NB4 (cell line): ENCODE data around the gene XYLB.

Experiments
- DNase-seq: peaks from one replicate; pipeline ENCODE4 v3.0.0; 2010; ENCODE audit warnings: low read depth
- H3K4me3 ChIP-seq: one replicate; pipeline ENCODE4 v1.5.1; 2011; ENCODE audit warnings: mild to moderate bottlenecking, low read depth, low read length, moderate library complexity
- CTCF ChIP-seq: IDR thresholded peaks from one replicate; pipeline ENCODE4 v1.5.1; 2012; ENCODE audit warnings: low read depth, low read length
- MYC ChIP-seq: IDR thresholded peaks from 2 replicates; pipeline ENCODE4 v1.6.1; 2011; ENCODE audit warnings: low read depth, low read length
- POLR2A ChIP-seq: IDR thresholded peaks from 2 replicates; pipeline ENCODE4 v1.6.1; 2011; ENCODE audit warnings: mild to moderate bottlenecking; ENCODE audit not compliant: insufficient read length; ENCODE audit errors: extremely low read depth
- TF ChIP-seq, protein P1 (sequence below): IDR thresholded peaks from 2 replicates; pipeline ENCODE4 v1.6.1; 2011; ENCODE audit warnings: low read depth, low read length

Gene XYLB

GRCh38 chr3:38446812-38447211, 100.2 kb downstream of the XYLB start:
- TF ChIP-seq MYC (no peak), POLR2A (no peak), CTCF (no peak)
- TF ChIP-seq, protein P1, sequence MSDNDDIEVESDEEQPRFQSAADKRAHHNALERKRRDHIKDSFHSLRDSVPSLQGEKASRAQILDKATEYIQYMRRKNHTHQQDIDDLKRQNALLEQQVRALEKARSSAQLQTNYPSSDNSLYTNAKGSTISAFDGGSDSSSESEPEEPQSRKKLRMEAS = no peak
- H3K4me3 ChIP-seq = no peak overlapping the region
- no peak for DNase-seq

- no peak for DNase-seq
- TF ChIP-seq MYC (no peak), POLR2A (no peak), CTCF (no peak)
- TF ChIP-seq, protein P1 = no peak
- H3K4me3 ChIP-seq = no peak overlapping the region
Observed at GRCh38 chr3:38450853-38451252, 104.3 kb downstream of the XYLB start.

GRCh38 chr3:38453075-38453912, 106.7 kb downstream of the XYLB start, which contains the start of gene ACVR2B:
Gene ACVR2B, plus strand, starts transcription at chr3:38453890. Its CDS starts 433 bp downstream, at chr3:38454323.
- TF ChIP-seq CTCF (no peak), MYC (no peak), POLR2A (no peak)
- TF ChIP-seq, protein P1 = no peak
- peak; percentile 76 for DNase-seq
- H3K4me3 ChIP-seq = peak within 1 kb of the TSS; percentile 59

DNA sequence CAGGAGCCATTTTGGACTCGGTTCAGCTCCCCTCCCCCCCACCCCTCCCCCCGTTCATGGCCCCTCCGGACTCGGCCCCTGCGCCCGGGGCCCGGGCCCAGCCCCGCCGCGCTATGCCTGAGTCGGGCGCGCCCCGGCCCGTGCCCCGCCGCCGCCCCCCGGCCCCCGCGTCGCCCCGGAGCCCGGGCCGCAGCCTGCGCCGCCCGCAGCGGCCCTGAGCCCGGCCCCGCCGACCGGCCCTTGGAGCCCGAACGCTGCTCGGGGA, 107.3 kb downstream of the XYLB start:
- peak overlapping the region; percentile 32 for H3K4me3 ChIP-seq
- no peak for DNase-seq

GRCh38 chr3:38454178-38454883, 107.7 kb downstream of the XYLB start:
- TF ChIP-seq POLR2A (no peak), CTCF (no peak), MYC (no peak)
- TF ChIP-seq, protein P1 = no peak
- H3K4me3 ChIP-seq = peak overlapping the region; percentile 59
- DNase-seq = peak; percentile 48

More for the DNA sequence above, 107.3 kb downstream of the XYLB start:
- no peak for TF ChIP-seq POLR2A
- TF ChIP-seq MYC = no peak
- TF ChIP-seq, protein P1 = no peak
- no peak for TF ChIP-seq CTCF
